Testis (tissue), 2 donors: Measurements from ENCODE around the gene TP53TG3B.
"Not testable (repeated sequence)": the region's sequence is repeated elsewhere in the genome, so short reads cannot be mapped to it uniquely, and the experiment has no call there.

ENCODE experiments used
- CTCF ChIP-seq, 3 experiments: fragments of 450-650 bp in 2 of 3; fragments of 200-600 bp in 1 of 3; sonication (generic) in 1 of 3; IDR thresholded peaks; one replicate each; pipeline ENCODE4 v1.5.1; 2016 to 2019; ENCODE audit warnings: antibody characterized with exemption in 3 of 3, mild to moderate bottlenecking in 2 of 3, moderate library complexity in 1 of 3
- POLR2A ChIP-seq: fragments of 450-650 bp; IDR thresholded peaks from one replicate; pipeline ENCODE4 v1.6.1; 2017; ENCODE audit warnings: antibody characterized with exemption, mild to moderate bottlenecking, moderate library complexity

- TF ChIP-seq POLR2A; CTCF (IDR thresholded peaks at IDR 0.05): not testable (repeated sequence)
Observed at GRCh38 chr16:33360541-33360940, at the start of gene TP53TG3B.
